ENCODE measurements around the gene RASEF.
A peak's percentile ranks its signal among the peaks of the same experiment; 100 is the strongest.
"Not testable (repeated sequence)": the region's sequence is repeated elsewhere in the genome, so short reads cannot be mapped to it uniquely, and the experiment has no call there.

RASEF gene

DNA sequence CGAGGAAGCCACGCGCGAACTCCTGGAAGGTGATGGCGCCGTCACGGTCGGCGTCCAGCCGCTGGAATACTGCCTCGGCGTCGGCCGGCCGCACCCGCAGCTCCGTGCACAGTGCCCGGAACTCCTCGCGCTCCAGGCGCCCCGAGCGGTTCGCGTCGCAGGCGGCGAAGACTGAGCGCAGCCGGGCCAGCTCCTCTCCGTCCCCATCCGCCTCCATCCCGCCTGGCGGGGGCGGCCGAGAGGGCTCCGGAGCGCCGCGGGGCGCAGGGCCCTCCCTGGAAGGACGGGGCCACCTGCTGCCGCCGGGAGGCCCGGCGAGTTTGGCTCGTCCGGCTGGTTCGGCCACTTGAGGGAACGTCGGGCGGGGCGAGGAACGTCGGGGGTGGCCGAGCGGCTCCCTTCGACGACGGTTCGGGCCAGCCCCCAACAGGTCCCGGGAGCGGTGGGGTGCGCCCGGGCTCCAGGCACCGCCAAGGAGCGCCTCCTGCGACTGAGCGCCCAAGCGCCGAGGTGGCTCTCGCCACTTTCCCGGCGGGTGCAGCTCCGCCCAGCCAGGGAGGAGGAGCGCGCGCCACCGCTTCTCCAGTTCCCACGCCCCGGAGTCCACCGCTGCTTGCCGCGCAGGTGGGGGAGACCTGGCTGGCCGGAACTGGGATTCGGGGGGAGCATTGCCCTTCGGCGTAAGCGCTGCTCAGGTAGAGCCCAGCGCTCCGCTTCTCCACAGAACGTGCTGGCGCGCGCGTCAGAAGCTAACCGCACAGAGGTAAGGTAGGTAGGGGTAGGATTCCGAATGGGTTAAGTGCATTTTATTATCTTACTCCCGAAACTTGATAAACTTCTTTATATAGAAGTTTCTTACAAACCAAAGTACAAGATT, at the start of gene RASEF:
RASEF (minus strand) TSS at position 492 of the 877 bp plus-strand sequence; CDS start at position 217, 275 bp downstream.
- no peaks in the 10 kb centered on the region for H3K36me3 ChIP-seq (ENCODE audit: control insufficient read depth in 2 of 2, insufficient read depth in 2 of 2, low read length in 2 of 2)
- no peak within 1 kb of the TSS for H3K9ac ChIP-seq (ENCODE audit: low read length in 2 of 2)

GRCh38 chr9:83111169-83111568, 48.2 kb upstream of the RASEF start:
- no peak overlapping the region for H3K27ac ChIP-seq (ENCODE audit: low read length)
- no peaks in the 10 kb centered on the region for H3K9me3 ChIP-seq (ENCODE audit: control insufficient read depth in 2 of 2, low read length in 2 of 2)
- H3K27me3 ChIP-seq (ENCODE audit: control insufficient read depth in 1 of 2, insufficient read depth in 2 of 2, low read length in 2 of 2): no peaks in the 10 kb centered on the region
- no peaks in the 10 kb centered on the region for H3K4me1 ChIP-seq (ENCODE audit: control insufficient read depth, insufficient read depth, low read length)
- H3K36me3 ChIP-seq (ENCODE audit: control insufficient read depth in 2 of 2, insufficient read depth in 2 of 2, low read length in 2 of 2): no peaks in the 10 kb centered on the region
- no peak overlapping the region for H3K4me3 ChIP-seq (ENCODE audit: low read length in 2 of 2)
- no peak overlapping the region for H3K9ac ChIP-seq (ENCODE audit: low read length in 2 of 2)

More for the DNA sequence above, at the start of gene RASEF:
- H3K27ac ChIP-seq (ENCODE audit: low read length): no peak within 1 kb of the TSS
- no peaks in the 10 kb centered on the region for H3K4me1 ChIP-seq (ENCODE audit: control insufficient read depth, insufficient read depth, low read length)
- H3K9me3 ChIP-seq (ENCODE audit: control insufficient read depth in 2 of 2, low read length in 2 of 2): no peaks in the 10 kb centered on the region
- H3K27me3 ChIP-seq (ENCODE audit: control insufficient read depth in 1 of 2, insufficient read depth in 2 of 2, low read length in 2 of 2): peaks cover 13 to 38% of the 10 kb centered on the region in 2 donors
- peak within 1 kb of the TSS in 1 of 2 donors; percentile 44 for H3K4me3 ChIP-seq (ENCODE audit: low read length in 2 of 2)

DNA sequence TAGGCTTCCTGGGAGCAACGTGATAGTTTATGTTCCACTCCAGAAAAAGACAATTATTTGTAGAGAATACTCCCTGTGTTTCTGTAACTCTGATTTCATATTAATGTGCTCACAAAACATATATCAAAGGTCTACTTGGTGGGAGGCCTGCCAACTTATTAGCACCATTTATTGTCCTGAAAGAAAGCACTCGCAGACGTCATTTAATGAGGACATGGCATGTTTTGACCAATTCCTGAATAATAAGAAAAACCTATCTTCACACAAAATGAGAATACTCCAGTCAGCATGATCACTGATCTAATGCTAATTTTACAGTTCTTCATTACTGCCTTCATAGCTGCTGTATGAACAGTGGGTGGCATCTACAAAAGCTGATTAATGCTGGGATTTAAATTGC, 46.4 kb upstream of the RASEF start:
- H3K27ac ChIP-seq (ENCODE audit: low read length): no peak overlapping the region
- H3K27me3 ChIP-seq (ENCODE audit: control insufficient read depth in 1 of 2, insufficient read depth in 2 of 2, low read length in 2 of 2): no peaks in the 10 kb centered on the region
- no peaks in the 10 kb centered on the region for H3K36me3 ChIP-seq (ENCODE audit: control insufficient read depth in 2 of 2, insufficient read depth in 2 of 2, low read length in 2 of 2)
- H3K9me3 ChIP-seq (ENCODE audit: control insufficient read depth in 2 of 2, low read length in 2 of 2): no peaks in the 10 kb centered on the region
- no peak overlapping the region for H3K9ac ChIP-seq (ENCODE audit: low read length in 2 of 2)
- H3K4me3 ChIP-seq (ENCODE audit: low read length in 2 of 2): no peak overlapping the region
- H3K4me1 ChIP-seq (ENCODE audit: control insufficient read depth, insufficient read depth, low read length): no peaks in the 10 kb centered on the region

GRCh38 chr9:83108208-83108607, 45.3 kb upstream of the RASEF start:
- H3K4me1 ChIP-seq (ENCODE audit: control insufficient read depth, insufficient read depth, low read length): no peaks in the 10 kb centered on the region
- no peak overlapping the region for H3K9ac ChIP-seq (ENCODE audit: low read length in 2 of 2)
- no peaks in the 10 kb centered on the region for H3K27me3 ChIP-seq (ENCODE audit: control insufficient read depth in 1 of 2, insufficient read depth in 2 of 2, low read length in 2 of 2)
- no peaks in the 10 kb centered on the region for H3K36me3 ChIP-seq (ENCODE audit: control insufficient read depth in 2 of 2, insufficient read depth in 2 of 2, low read length in 2 of 2)
- no peak overlapping the region for H3K27ac ChIP-seq (ENCODE audit: low read length)
- no peak overlapping the region for H3K4me3 ChIP-seq (ENCODE audit: low read length in 2 of 2)
- H3K9me3 ChIP-seq (ENCODE audit: control insufficient read depth in 2 of 2, low read length in 2 of 2): no peaks in the 10 kb centered on the region

- no peaks in the 10 kb centered on the region for H3K9me3 ChIP-seq (ENCODE audit: control insufficient read depth in 2 of 2, low read length in 2 of 2)
- H3K4me1 ChIP-seq (ENCODE audit: control insufficient read depth, insufficient read depth, low read length): no peaks in the 10 kb centered on the region
- H3K4me3 ChIP-seq (ENCODE audit: low read length in 2 of 2): no peak overlapping the region
- H3K27me3 ChIP-seq (ENCODE audit: control insufficient read depth in 1 of 2, insufficient read depth in 2 of 2, low read length in 2 of 2): no peaks in the 10 kb centered on the region
- no peak overlapping the region for H3K27ac ChIP-seq (ENCODE audit: low read length)
- H3K36me3 ChIP-seq (ENCODE audit: control insufficient read depth in 2 of 2, insufficient read depth in 2 of 2, low read length in 2 of 2): no peaks in the 10 kb centered on the region
- no peak overlapping the region for H3K9ac ChIP-seq (ENCODE audit: low read length in 2 of 2)
These were observed 43.8 kb upstream of the RASEF start for GRCh38 chr9:83106772-83107171.

- Histone ChIP-seq H3K36me3 (ENCODE audit: control insufficient read depth in 2 of 2, insufficient read depth in 2 of 2, low read length in 2 of 2) (no peaks in the 10 kb centered on the region), H3K9me3 (ENCODE audit: control insufficient read depth in 2 of 2, low read length in 2 of 2) (no peaks in the 10 kb centered on the region), H3K4me1 (ENCODE audit: control insufficient read depth, insufficient read depth, low read length) (no peaks in the 10 kb centered on the region), H3K27me3 (ENCODE audit: control insufficient read depth in 1 of 2, insufficient read depth in 2 of 2, low read length in 2 of 2) (no peaks in the 10 kb centered on the region), H3K27ac (ENCODE audit: low read length) (no peak overlapping the region), H3K4me3 (ENCODE audit: low read length in 2 of 2) (no peak overlapping the region), H3K9ac (ENCODE audit: low read length in 2 of 2) (no peak overlapping the region)
These were observed 43.3 kb upstream of the RASEF start for GRCh38 chr9:83106263-83106662.

DNA sequence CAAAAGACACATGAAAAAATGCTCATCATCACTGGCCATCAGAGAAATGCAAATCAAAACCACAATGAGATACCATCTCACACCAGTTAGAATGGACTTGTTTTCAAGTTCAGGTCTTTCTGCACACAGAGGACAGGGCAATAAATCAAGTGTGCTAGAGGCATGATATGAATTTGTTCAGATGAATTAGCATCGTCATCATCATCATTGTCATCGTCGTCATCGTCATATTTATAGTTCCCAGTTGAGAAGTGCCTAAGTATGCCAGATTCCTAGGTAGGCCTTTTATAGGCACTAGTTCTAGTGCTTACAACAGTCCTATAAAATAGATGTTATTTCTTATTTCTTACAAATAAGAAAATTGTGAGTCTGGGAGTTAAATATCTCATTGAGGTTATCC, 34.7 kb upstream of the RASEF start:
- no peak overlapping the region for H3K4me3 ChIP-seq (ENCODE audit: low read length in 2 of 2)
- H3K9me3 ChIP-seq (ENCODE audit: control insufficient read depth in 2 of 2, low read length in 2 of 2): no peaks in the 10 kb centered on the region
- H3K9ac ChIP-seq (ENCODE audit: low read length in 2 of 2): no peak overlapping the region
- no peaks in the 10 kb centered on the region for H3K4me1 ChIP-seq (ENCODE audit: control insufficient read depth, insufficient read depth, low read length)
- no peaks in the 10 kb centered on the region for H3K36me3 ChIP-seq (ENCODE audit: control insufficient read depth in 2 of 2, insufficient read depth in 2 of 2, low read length in 2 of 2)
- no peak overlapping the region for H3K27ac ChIP-seq (ENCODE audit: low read length)
- H3K27me3 ChIP-seq (ENCODE audit: control insufficient read depth in 1 of 2, insufficient read depth in 2 of 2, low read length in 2 of 2): no peaks in the 10 kb centered on the region

DNA sequence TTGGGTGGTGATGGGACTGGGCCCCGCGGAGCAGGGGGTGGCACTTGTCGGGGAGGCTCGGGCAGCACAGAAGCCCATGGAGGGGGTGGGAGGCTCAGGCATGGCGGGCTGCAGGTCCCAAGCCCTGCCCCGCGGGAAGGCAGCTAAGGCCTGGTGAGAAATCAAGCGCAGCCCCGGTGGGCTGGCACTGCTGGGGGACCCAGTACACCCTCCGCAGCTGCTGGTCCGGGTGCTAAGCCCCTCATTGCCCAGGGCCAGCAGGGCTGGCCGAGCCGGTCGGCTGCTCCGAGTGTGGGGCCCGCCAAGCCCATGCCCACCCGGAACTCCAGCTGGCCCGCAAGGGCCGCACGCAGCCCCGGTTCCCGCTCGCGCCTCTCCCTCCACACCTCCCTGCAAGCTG, 30.4 kb upstream of the RASEF start:
- H3K4me1 ChIP-seq (ENCODE audit: control insufficient read depth, insufficient read depth, low read length); H3K9me3 ChIP-seq (ENCODE audit: control insufficient read depth in 2 of 2, low read length in 2 of 2); H3K27ac ChIP-seq (ENCODE audit: low read length); H3K9ac ChIP-seq (ENCODE audit: low read length in 2 of 2); H3K27me3 ChIP-seq (ENCODE audit: control insufficient read depth in 1 of 2, insufficient read depth in 2 of 2, low read length in 2 of 2); H3K4me3 ChIP-seq (ENCODE audit: low read length in 2 of 2); H3K36me3 ChIP-seq (ENCODE audit: control insufficient read depth in 2 of 2, insufficient read depth in 2 of 2, low read length in 2 of 2): not testable (repeated sequence)

- H3K9me3 ChIP-seq (ENCODE audit: control insufficient read depth in 2 of 2, low read length in 2 of 2): no peaks in the 10 kb centered on the region
- no peak overlapping the region for H3K4me3 ChIP-seq (ENCODE audit: low read length in 2 of 2)
- no peaks in the 10 kb centered on the region for H3K4me1 ChIP-seq (ENCODE audit: control insufficient read depth, insufficient read depth, low read length)
- no peak overlapping the region for H3K27ac ChIP-seq (ENCODE audit: low read length)
- no peaks in the 10 kb centered on the region for H3K36me3 ChIP-seq (ENCODE audit: control insufficient read depth in 2 of 2, insufficient read depth in 2 of 2, low read length in 2 of 2)
- no peak overlapping the region for H3K9ac ChIP-seq (ENCODE audit: low read length in 2 of 2)
- H3K27me3 ChIP-seq (ENCODE audit: control insufficient read depth in 1 of 2, insufficient read depth in 2 of 2, low read length in 2 of 2): no peaks in the 10 kb centered on the region
These were observed 18.9 kb upstream of the RASEF start for GRCh38 chr9:83081846-83082245.

DNA sequence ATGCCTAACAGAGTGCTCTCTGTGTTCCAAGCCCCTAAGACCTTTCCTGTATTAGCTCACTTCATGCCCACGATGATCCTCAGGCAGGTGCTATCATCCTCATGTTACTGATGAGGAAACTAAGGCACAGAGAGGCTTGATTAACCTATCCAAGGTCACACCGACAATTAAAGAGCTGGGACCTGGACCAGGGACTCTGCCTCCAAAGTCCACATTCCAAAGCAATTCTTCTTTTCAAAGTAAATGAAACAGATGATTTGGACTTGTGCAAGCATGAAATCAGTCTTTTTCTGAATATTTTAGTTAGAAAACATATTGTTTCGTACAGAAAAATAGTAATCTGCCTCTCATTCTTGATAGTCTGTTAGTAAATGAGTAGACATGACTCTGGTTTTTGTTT, 18.1 kb upstream of the RASEF start:
- H3K27ac ChIP-seq (ENCODE audit: low read length): no peak overlapping the region
- no peaks in the 10 kb centered on the region for H3K4me1 ChIP-seq (ENCODE audit: control insufficient read depth, insufficient read depth, low read length)
- H3K36me3 ChIP-seq (ENCODE audit: control insufficient read depth in 2 of 2, insufficient read depth in 2 of 2, low read length in 2 of 2): no peaks in the 10 kb centered on the region
- H3K27me3 ChIP-seq (ENCODE audit: control insufficient read depth in 1 of 2, insufficient read depth in 2 of 2, low read length in 2 of 2): no peaks in the 10 kb centered on the region
- no peaks in the 10 kb centered on the region for H3K9me3 ChIP-seq (ENCODE audit: control insufficient read depth in 2 of 2, low read length in 2 of 2)
- no peak overlapping the region for H3K9ac ChIP-seq (ENCODE audit: low read length in 2 of 2)
- no peak overlapping the region for H3K4me3 ChIP-seq (ENCODE audit: low read length in 2 of 2)

- H3K9me3 ChIP-seq (ENCODE audit: control insufficient read depth in 2 of 2, low read length in 2 of 2); H3K4me3 ChIP-seq (ENCODE audit: low read length in 2 of 2); H3K4me1 ChIP-seq (ENCODE audit: control insufficient read depth, insufficient read depth, low read length); H3K27me3 ChIP-seq (ENCODE audit: control insufficient read depth in 1 of 2, insufficient read depth in 2 of 2, low read length in 2 of 2); H3K36me3 ChIP-seq (ENCODE audit: control insufficient read depth in 2 of 2, insufficient read depth in 2 of 2, low read length in 2 of 2); H3K27ac ChIP-seq (ENCODE audit: low read length); H3K9ac ChIP-seq (ENCODE audit: low read length in 2 of 2): not testable (repeated sequence)
These were observed 13.0 kb upstream of the RASEF start for GRCh38 chr9:83075932-83076331.

Measured in stomach smooth muscle (tissue), 2 donors.